HS-5 (cell line): ENCODE data around the gene ZNF521.
A peak's percentile ranks its signal among the peaks of the same experiment; 100 is the strongest.
"Not testable (repeated sequence)": the region's sequence is repeated elsewhere in the genome, so short reads cannot be mapped to it uniquely, and the experiment has no call there.

Experiments used
- DNase-seq: peaks from one replicate; pipeline ENCODE4 v3.0.0-alpha.2; 2012; ENCODE audit warnings: low read depth

The ZNF521 gene

DNA sequence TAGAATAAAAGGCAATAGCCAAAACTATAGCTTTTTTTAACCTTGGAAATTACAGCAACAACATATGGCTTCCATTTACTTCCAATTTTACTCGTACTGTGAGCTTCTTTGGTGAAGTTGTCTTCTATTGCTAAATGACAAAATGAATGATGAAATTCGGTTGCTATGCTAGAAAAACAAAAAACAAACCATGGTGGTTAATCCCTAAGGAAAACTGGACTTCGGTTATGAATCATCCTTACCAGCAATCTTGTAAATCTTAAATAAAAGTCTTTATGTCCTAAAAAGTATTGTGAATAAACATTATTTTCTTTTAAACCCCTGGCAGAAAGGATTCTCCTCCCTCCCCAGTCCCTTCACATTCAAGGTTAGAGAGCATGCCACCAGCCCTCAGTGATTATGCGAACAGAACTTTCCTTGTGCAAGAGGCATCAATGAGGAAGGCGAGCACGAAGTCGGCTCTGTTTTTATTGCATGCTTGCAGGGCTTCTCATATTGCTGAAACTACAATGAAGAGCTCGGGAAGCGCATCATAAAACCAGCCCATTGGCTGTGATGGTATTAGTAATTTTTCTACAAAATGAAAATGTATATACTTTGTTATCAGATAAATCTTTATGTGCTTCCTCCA lies 62.9 kb downstream of the ZNF521 start:
- peak; percentile 86 for DNase-seq

DNA sequence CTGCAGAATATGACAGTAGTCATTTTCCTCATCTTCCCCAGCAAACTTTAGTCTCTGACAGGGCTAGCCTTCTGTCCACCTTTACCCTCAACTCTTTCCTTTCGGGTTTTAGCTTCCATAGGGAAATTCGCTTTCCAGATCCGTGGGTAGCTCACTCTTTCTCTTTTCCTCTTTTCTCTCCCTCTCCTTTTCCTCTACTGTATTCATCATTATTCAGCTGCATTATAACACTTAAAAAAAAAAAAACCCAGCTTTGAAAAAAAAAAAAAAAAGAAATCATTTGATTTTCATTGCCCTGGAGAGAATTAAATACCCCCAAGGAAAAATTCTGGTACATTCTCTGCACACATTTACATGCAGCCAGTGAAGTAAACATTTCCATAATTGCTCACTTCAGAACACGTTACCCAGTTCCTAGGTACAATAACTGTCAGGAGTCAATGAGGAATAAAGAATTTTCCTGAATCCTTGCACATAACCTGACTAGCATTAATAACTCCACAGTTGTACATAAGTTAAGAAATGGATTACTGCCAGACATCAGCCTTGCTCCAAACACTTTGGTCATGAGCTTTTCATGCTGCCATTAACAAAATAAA lies 63.5 kb downstream of the ZNF521 start:
- DNase-seq: no peak

DNA sequence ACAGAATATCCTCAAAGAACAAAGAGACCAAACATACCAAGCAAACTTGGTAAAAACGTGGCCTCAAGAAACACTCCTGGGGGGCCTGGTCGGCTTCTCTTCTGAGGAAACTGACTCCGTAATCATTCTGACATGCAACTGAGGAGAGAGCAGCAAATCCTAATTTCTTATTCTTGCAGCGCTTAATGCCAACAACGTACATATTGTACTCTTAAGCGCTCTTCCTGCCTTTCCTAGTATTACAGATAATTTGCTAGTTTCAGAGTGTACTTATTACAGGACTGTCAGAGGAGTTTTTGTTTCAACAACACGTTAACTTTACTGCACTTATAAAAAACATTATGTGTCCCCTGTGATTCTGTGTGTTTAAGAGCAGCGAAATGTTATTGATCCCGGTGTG lies 64.9 kb downstream of the ZNF521 start:
- DNase-seq: no peak

DNA sequence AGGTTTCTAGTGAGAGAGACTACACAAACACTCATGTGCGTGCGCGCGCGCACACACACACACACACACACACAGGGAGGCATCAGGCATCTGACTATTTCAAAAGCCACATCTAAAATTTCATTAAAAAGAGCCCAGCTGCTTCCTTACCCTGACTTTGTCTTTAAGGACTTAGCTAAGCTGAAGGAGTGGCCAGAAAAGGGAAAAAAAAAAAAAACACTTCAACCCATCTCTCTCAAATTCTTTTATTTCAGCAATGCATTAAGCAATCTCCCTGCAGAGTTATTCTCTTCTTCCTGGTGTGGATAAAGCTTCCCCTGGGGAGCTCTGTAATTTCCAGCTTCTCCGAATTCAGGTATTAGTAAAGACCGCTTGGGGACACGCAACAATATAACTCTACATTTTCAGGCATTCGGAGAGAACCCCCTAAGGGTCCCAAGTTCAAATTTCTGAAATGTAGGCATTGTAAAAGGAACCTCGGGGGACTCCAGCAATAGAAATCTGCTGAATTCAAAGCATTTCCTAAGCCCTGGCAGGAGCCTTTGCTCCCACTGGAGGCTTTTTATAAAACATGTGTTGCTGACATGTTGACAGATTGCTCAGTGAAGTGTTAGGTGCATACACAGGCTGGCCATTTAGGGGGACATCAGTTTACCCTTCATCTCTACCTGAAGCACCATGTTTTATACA lies 67.0 kb downstream of the ZNF521 start:
- no peak for DNase-seq

DNA sequence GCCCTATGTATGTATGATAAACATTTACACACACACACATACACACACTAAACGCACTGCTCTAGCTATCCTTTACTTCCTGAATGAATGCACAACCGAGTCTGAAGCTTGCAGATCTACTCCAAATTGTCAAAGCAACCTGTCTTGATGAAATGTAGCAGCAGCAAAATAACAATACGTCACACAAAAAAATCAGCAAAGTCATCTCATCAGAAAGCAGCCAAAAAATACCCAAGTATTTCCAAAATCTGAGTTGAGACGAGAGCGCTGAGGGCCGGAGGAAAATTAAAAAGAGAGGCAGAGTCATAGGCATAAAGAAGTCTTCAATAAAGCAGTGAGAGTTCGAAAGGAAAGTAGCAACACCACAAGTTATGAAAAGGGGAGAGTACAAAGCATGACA lies 67.7 kb downstream of the ZNF521 start:
- no peak for DNase-seq

DNA sequence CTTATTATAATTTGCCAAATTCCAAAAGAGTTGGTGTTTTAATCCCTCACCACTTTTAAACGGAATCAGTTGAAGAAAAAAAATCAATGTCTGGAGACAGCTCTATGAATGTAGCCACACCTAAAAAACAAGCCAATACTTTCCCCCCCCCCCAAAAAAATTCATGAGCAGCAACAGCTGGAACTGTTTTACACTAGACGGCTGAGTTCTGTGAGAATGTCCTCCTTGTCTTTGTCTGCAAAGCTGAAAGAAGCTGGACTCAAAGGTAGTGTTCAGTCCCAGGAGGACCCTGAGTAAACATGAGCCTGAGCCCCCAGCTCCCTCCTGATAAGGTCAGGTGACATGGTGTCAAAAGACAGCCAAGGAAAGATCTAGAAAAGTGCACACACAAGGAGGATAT lies 68.2 kb downstream of the ZNF521 start:
- no peak for DNase-seq

DNA sequence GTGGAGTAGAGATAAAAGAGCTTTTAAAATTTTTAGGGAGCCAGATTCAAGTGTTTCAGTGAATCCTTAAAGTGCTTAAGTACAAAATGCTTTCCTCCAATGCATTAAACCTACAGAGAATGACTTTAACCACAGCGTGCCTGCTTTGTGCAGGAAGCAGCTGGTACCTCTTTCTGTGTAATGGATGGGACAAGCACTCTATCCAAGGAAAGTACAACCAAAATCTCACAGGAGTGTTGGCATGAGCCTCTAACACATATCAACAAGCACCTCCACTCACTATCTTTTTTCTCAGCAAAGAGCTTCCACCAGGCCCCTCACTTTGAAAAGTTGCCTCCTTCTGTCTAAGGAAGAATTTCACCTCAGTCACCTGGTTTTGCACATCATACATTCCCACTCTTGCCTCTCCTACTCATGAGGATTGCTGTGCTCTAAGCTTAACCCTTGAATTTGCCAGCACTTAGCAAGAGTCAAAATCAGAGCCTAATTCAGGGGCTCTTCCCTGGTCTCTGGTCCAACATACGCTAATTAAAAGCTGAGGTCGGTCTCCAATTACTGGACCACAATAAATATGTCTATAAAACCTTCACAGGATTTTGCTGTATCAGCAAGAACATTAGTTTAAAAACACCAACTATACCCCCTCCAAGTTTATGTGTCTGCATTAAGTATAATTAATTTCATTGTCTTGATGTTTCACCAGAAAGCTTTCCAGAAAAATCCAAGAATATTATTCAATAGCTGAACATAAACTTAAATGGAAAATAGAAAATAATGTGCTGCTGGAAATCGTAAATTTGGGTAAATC lies 68.9 kb downstream of the ZNF521 start:
- no peak for DNase-seq

DNA sequence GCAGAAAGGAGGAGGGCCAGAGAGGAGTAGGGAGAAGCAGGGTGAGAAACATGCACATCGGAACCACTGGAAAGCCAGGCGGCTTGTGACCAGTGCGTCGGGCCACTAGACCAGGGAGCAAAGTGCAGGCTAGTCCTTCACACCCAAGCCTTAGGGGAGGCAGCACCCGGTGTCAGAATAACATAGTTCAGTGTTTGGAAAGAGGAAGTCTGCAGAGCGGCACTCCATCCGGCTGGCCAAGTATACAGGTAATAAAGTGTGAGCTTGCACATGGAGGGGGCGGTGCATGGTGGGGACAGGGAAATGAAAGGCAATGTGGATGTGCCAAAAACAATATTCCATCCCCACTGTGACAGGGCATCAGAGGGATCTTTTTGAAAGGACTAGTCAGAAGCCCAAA lies 69.7 kb downstream of the ZNF521 start:
- no peak for DNase-seq

DNA sequence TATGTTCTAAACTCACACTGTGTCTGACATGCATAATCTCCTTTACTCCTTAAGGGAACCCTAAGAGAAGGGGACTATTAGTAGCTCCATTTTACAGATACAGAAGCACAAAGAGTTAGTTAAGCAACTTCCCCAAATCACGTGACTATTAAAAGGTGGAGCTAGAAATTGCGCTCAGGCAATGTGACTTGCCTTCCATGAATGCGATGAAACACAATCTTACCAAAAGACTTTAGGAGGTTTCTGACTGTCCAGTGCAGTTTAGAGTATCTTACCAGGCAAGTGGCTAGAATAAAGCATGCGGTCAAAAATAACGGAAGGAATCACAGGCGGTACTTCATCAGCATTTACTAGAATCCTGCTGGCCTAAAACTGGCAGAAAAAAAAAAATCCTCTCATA lies 70.4 kb downstream of the ZNF521 start:
- no peak for DNase-seq

DNA sequence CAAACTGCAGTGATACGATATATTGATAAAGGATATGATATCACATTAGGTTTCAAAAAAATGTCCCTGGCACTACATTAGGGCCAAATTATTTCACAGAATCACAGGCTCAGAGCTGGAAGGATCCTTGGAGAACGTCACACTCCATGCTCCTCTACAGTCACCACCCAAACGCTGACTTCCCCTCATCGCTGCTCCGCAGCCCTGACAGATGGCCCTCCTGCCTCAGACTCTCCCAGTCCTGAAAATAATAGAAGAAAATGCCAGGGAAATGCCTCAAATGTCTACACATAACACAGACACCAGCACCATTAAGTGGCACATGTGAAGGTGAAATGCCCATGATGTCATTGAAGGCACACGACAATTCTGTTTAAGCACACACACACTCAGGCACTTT lies 72.0 kb downstream of the ZNF521 start:
- no peak for DNase-seq

DNA sequence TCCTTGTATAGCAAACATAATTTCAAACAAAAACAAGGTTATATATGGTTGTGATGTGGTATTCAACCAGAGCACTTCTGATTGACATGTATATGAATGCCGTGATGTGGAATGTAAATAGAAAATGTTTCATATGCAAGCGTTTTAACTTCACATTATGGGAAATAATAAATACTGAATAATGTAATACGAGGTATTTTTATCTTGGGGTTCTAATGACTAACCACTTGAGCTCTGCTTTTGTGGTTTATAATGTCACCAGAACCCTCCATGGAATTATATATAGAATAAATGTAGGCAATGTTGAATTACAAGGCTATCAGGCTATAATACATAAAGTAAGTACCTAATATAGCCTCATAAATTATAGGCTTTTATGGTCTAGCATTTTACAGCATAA lies 72.4 kb downstream of the ZNF521 start:
- no peak for DNase-seq

DNA sequence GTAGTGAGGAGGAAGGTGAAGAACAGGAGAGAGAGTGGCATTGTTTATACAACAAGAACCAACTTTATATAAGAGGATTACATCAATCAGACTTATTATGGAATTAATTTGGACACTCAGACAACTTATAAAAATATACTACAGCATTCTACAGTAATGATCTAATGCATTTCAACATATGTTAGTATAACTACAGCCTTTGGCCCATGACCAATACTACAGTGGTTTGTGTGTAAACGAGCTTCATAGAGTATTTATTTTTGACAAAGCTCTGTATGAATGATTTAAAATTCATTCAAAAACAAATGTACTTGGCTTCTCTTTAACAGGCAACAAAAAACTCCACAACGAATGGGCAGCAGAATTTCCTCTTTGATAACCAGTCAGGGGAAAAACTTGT lies 72.8 kb downstream of the ZNF521 start:
- no peak for DNase-seq

DNA sequence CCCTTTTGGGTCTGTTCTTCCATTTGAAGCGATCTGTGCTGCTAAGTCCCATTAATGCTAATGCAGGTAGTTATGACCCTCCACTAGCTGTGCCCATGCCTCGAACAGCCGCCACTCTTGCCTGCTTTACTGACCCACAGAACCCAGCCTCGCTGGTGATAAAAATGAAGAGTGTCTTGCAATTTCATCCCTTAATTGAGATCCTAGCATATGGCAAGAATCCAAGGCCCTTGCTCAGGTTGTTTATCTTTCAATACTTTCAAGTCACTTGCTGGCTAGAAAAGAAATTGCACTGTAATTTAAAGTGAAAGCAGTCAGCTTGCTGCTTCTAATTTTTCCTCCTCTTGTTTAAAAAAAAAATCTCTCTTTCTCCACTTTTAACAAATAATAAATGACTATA lies 73.6 kb downstream of the ZNF521 start:
- no peak for DNase-seq

DNA sequence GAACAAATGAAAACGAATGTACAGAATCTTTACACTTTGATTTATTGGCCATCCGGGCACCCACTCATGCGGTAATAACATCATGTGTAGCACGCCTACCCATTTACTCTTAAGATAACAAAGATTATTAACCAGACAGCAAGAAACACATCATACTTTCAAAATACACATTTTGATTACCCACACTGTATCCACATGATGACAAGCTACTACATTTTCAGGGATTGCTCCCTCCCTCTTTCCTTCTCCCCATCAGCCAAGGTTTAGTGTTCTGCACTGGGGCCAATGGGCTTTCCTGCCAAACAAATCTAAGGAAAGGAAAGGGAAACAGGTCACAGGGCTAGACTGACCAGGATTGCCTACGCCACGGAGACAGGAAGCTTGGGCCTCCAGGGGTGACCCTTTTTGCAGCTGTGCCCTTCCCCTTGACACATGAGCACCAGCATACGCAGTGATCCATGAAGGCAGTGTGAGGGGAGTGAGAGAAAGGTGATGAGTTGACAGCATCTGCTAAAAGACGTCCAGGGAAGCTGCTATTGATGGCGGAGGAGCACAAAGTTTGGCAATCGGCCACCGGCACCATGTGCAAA lies 76.5 kb downstream of the ZNF521 start:
- no peak for DNase-seq

DNA sequence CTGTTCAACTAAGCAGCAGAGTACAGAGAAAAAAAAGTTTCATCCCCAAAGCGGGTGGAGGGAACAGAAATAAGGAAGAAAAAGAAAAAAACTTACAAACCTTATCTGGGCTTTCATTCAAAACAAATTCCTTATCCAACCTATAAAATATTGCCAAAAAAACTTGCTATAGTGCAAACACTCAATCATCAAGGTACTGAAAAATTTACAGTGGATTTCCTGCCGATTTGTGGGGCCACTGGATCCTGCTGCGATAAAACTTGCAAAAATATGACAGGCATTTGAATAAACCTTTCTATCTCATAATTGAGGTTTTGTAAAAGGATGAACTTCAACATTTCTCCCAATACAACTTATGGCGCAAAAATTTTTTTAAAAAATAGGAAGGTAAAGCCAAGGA lies 77.0 kb downstream of the ZNF521 start:
- no peak for DNase-seq

DNA sequence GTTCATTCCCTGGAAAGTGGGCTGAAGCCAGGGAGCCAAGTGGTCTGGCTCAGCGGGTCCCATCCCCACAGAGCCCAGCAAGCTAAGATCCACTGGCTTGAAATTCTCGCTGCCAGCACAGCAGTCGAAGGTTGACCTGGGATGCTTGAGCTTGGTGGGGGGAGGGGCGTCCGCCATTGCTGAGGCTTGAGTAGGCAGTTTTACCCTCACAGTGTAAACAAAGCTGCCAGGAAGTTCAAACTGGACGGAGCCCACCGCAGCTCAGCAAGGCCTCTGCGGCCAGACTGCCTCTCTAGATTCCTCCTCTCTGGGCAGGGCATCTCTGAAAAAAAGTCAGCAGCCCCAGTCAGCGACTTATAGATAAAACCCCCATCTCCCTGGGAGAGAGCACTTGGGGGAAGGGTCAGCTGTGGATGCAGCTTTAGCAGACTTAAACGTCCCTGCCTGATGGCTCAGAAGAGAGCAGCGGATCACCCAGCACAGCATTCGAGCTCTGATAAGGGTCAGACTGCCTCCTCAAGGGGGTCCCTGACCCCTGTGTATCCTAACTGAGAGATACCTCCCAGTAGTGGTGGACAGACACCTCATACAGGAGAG lies 84.9 kb downstream of the ZNF521 start:
- not testable (repeated sequence) for DNase-seq

DNA sequence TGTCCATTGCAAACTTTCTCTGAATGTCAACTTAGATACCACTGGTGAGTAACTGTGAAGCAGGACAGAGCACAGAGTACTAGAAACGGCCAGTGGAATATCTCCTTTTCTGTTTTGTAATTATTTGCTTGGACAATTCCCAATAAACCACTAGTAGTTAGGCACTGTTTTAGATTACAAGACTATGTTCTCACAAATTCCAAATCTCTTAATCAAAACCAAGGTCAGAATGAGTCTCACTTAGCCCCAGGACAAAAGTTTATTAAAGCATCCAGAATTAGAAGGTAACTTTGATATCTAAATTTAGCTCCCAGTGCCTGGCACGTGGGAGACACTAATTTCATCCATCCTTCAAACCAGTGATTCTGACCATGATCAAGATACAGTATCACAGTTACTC lies 89.0 kb downstream of the ZNF521 start:
- no peak for DNase-seq

DNA sequence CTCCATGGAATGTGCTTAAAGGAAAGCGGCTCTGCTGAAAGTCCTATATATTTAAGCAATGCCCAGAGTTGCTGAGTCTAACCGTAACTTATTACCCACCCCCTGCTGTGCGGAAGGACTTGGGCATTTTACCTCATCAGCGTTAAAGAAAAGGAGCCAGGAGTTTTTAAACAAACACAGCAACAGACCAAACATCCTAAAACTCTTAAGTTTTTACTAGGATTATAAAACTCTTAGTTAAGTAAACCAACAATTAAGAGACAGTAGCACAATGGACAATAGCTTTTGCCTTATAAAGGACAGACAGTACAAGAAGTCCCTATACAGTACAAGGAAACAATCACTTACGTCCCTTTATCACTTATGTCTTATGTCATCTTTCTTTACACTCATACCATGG lies 90.2 kb downstream of the ZNF521 start:
- no peak for DNase-seq

DNA sequence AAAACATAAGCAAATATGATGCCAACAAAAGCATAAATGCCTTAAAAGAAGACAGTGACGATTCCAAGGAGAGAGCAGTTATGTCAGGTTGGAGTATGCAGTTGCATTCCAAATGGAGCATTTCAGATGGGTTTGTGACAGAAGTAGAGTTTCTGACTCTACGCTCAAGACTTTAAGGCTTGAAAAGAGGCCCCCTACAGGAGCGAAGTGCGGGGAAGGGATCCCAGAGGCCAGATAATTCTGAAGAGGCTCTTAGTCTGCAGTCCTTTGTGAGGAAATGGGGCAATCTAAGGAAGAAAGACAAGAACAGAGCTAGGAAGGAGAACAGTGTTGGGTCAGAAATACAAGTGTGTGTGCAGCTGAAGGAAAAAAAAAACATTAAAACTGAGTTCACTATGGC lies 95.5 kb downstream of the ZNF521 start:
- DNase-seq: no peak

DNA sequence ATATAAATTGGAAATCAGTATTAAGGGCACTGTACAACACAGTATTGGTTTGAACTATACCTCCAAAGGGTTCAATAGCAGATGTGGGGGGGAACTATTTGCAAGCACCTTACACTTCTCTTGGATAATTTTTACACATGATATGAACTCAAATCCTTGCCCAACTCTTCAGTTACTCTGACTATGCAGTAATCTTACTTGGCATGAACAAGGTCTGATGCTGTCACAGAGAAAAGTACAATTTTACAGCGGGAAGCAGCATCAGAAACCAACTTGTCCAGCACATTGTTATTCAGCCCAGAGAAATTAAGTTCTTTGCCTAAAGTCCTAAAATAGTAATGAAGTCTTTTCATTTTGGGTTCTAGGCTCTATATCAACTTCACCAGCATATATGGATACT lies 98.2 kb downstream of the ZNF521 start:
- no peak for DNase-seq

DNA sequence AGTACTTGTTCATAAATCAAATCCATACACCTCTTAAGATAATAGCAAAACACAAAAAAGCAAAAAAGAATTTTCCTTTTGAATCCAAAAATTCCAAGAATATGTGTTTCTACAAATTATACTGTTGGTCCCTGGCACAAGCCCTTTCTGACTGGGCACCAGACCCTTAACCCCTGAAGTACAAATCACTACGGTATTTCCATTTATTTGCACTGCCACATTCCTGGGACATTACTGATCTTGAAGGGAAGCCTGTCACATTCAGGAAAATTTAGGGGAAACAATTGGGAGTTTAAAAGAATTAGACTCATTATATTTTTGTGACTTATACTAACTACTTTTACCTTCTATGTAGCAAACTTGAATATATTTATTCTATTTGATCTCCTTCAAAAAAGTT lies 98.8 kb downstream of the ZNF521 start:
- no peak for DNase-seq

DNA sequence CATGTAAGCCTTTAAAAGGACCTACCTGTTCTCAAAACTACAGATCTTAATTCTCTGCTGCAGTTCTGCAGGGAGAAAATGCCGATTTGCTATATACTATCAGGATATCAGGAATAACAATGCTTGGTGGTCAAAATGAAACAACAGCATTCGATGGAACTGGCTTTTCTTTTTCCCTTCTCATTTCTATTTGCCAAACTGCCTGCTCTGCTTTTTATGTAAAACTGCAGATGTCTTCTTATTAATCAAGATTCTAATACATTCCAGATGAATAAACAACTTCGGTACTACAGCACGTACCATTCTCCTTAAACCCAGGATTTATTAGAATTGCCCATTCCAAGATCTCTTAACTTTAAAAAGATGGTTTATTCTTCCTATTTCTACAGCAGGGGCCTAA lies 100.9 kb downstream of the ZNF521 start:
- no peak for DNase-seq
